GM19455 (cell line): Measurements from ENCODE around the gene ANO2.

Experiments
- ATAC-seq: cut with Tn5 transposase; IDR thresholded peaks from one replicate; pipeline ENCODE4 v1.9.1; 2021; ENCODE audit not compliant: unreplicated experiment

ANO2 gene

GRCh38 chr12:5628501-5628900 is 316.6 kb downstream of the ANO2 start:
- ATAC-seq = no peak

GRCh38 chr12:5627053-5627630 is 317.9 kb downstream of the ANO2 start:
- ATAC-seq = no peak

GRCh38 chr12:5626151-5626550 is 318.9 kb downstream of the ANO2 start:
- ATAC-seq = no peak

GRCh38 chr12:5624486-5625272 is 320.4 kb downstream of the ANO2 start:
- no peak for ATAC-seq

GRCh38 chr12:5623411-5623810 is 321.6 kb downstream of the ANO2 start:
- no peak for ATAC-seq

- ATAC-seq = no peak
Observed at GRCh38 chr12:5622280-5622679, 322.8 kb downstream of the ANO2 start.

GRCh38 chr12:5621329-5621728 is 323.7 kb downstream of the ANO2 start:
- ATAC-seq = no peak

- no peak for ATAC-seq
Observed at GRCh38 chr12:5620896-5621295, 324.2 kb downstream of the ANO2 start.

GRCh38 chr12:5619628-5620027 is 325.4 kb downstream of the ANO2 start:
- ATAC-seq = no peak

GRCh38 chr12:5616854-5617253 is 328.2 kb downstream of the ANO2 start:
- ATAC-seq = no peak

- ATAC-seq = no peak
Observed at GRCh38 chr12:5615760-5616159, 329.3 kb downstream of the ANO2 start.

- ATAC-seq = no peak
Observed at GRCh38 chr12:5614256-5614655, 330.8 kb downstream of the ANO2 start.

GRCh38 chr12:5612556-5613410 is 332.3 kb downstream of the ANO2 start:
- no peak for ATAC-seq

GRCh38 chr12:5611162-5611561 is 333.9 kb downstream of the ANO2 start:
- ATAC-seq = no peak

- ATAC-seq = no peak
Observed at GRCh38 chr12:5599378-5599777, 345.7 kb downstream of the ANO2 start.

- ATAC-seq = no peak
Observed at GRCh38 chr12:5593998-5594397, 351.1 kb downstream of the ANO2 start.

GRCh38 chr12:5593086-5593485 is 352.0 kb downstream of the ANO2 start:
- ATAC-seq = no peak

GRCh38 chr12:5592310-5592709 is 352.7 kb downstream of the ANO2 start:
- no peak for ATAC-seq

- no peak for ATAC-seq
Observed at GRCh38 chr12:5590316-5590715, 354.7 kb downstream of the ANO2 start.

- no peak for ATAC-seq
Observed at GRCh38 chr12:5589054-5589453, 356.0 kb downstream of the ANO2 start.

GRCh38 chr12:5588591-5588990 is 356.5 kb downstream of the ANO2 start:
- ATAC-seq = no peak

GRCh38 chr12:5588176-5588575 is 356.9 kb downstream of the ANO2 start:
- no peak for ATAC-seq
